HG02840 (cell line): ENCODE data around the gene TRIM37.

Source experiments
- ATAC-seq: cut with Tn5 transposase; IDR thresholded peaks from one replicate; pipeline ENCODE4 v1.9.1; 2021; ENCODE audit warnings: mild to moderate bottlenecking, moderate library complexity, moderate number of reproducible peaks; ENCODE audit not compliant: unreplicated experiment, low FRiP score

TRIM37 gene

GRCh38 chr17:59038734-59039133 lies 67.9 kb downstream of the TRIM37 start:
- no peak for ATAC-seq

- no peak for ATAC-seq
Observed at GRCh38 chr17:59037960-59038359, 68.7 kb downstream of the TRIM37 start.

GRCh38 chr17:59030811-59031210 lies 75.9 kb downstream of the TRIM37 start:
- no peak for ATAC-seq

- no peak for ATAC-seq
Observed at GRCh38 chr17:59028328-59028727, 78.4 kb downstream of the TRIM37 start.

GRCh38 chr17:59027750-59028149 lies 78.9 kb downstream of the TRIM37 start:
- no peak for ATAC-seq

- ATAC-seq = no peak
Observed at GRCh38 chr17:59026176-59026939, 80.3 kb downstream of the TRIM37 start.

GRCh38 chr17:59024916-59025315 lies 81.8 kb downstream of the TRIM37 start:
- no peak for ATAC-seq

GRCh38 chr17:59018019-59018418 lies 88.7 kb downstream of the TRIM37 start:
- no peak for ATAC-seq

GRCh38 chr17:59011975-59012374 lies 94.7 kb downstream of the TRIM37 start:
- ATAC-seq = no peak

- ATAC-seq = no peak
Observed at GRCh38 chr17:59010026-59010425, 96.7 kb downstream of the TRIM37 start.

- no peak for ATAC-seq
Observed at GRCh38 chr17:59008737-59009136, 97.9 kb downstream of the TRIM37 start.

- no peak for ATAC-seq
Observed at GRCh38 chr17:59007995-59008394, 98.7 kb downstream of the TRIM37 start.

GRCh38 chr17:59004338-59005111 lies 102.2 kb downstream of the TRIM37 start:
- ATAC-seq = no peak

- no peak for ATAC-seq
Observed at GRCh38 chr17:59003860-59004259, 102.8 kb downstream of the TRIM37 start.

GRCh38 chr17:59002848-59003247 lies 103.8 kb downstream of the TRIM37 start:
- ATAC-seq = no peak

GRCh38 chr17:59002126-59002525 lies 104.6 kb downstream of the TRIM37 start:
- no peak for ATAC-seq

- peak; percentile 89 for ATAC-seq
Observed at GRCh38 chr17:59001158-59001814, 105.4 kb downstream of the TRIM37 start.

- no peak for ATAC-seq
Observed at GRCh38 chr17:59000022-59000421, 106.7 kb downstream of the TRIM37 start.

- ATAC-seq = no peak
Observed at GRCh38 chr17:58999500-58999899, 107.2 kb downstream of the TRIM37 start.

- no peak for ATAC-seq
Observed at GRCh38 chr17:58998871-58999270, 107.8 kb downstream of the TRIM37 start.
